Brain microvascular endothelial cell (primary cell): Measurements from ENCODE around the gene ZNF554.

Source experiments
- DNase-seq: peaks from one replicate; pipeline ENCODE4 v3.0.0-alpha.2; 2020
- H3K27ac ChIP-seq: fragments of 250-450 bp; sonication (Bioruptor Pico); 2 replicates; pipeline ENCODE4 v1.5.1; 2020; ENCODE audit warnings: mild to moderate bottlenecking, moderate library complexity
- H3K27me3 ChIP-seq: fragments of 250-450 bp; sonication (Bioruptor Pico); replicated peaks from 2 replicates; pipeline ENCODE4 v1.5.1; 2020; ENCODE audit warnings: mild to moderate bottlenecking
- H3K36me3 ChIP-seq: fragments of 250-450 bp; sonication (Bioruptor Pico); replicated peaks from 2 replicates; pipeline ENCODE4 v1.5.1; 2020; ENCODE audit warnings: mild to moderate bottlenecking
- H3K4me3 ChIP-seq: 2 replicates; pipeline ENCODE4 v1.5.1; 2011; ENCODE audit warnings: low read depth, mild to moderate bottlenecking, control low read depth, low read length, moderate library complexity
- CTCF ChIP-seq: IDR thresholded peaks from 2 replicates; pipeline ENCODE4 v1.5.1; 2011; ENCODE audit warnings: low read depth, mild to moderate bottlenecking, moderate library complexity, low read length, control low read depth, inconsistent platforms; ENCODE audit errors: missing control alignments
- in situ Hi-C: cut with HindIII; loops from 2 replicates; pipeline ENCODE4 v1.10.0; 2017; ENCODE audit warnings: low sequenced_read_pairs, low pct_ligation_motif_present

ZNF554 gene

GRCh38 chr19:2850256-2850925, 30.7 kb downstream of the ZNF554 start:
- H3K36me3 ChIP-seq: peaks cover 38% of the 10 kb centered on the region
- H3K4me3 ChIP-seq: no peak overlapping the region
- in situ Hi-C loops: no loop called here
- no peaks in the 10 kb centered on the region for H3K27me3 ChIP-seq
- no peak for DNase-seq
- H3K27ac ChIP-seq: no peak overlapping the region
- no peak for TF ChIP-seq CTCF

GRCh38 chr19:2852598-2852997, 32.9 kb downstream of the ZNF554 start:
- in situ Hi-C loops: no loop called here
- Histone ChIP-seq H3K27me3 (no peaks in the 10 kb centered on the region), H3K36me3 (peaks cover 39% of the 10 kb centered on the region), H3K4me3 (no peak overlapping the region), H3K27ac (no peak overlapping the region)
- no peak for TF ChIP-seq CTCF
- no peak for DNase-seq

GRCh38 chr19:2853015-2853606, 33.4 kb downstream of the ZNF554 start:
- no peak for DNase-seq
- no peak overlapping the region for H3K4me3 ChIP-seq
- H3K36me3 ChIP-seq: peaks cover 39% of the 10 kb centered on the region
- TF ChIP-seq CTCF: no peak
- H3K27me3 ChIP-seq: no peaks in the 10 kb centered on the region
- H3K27ac ChIP-seq: no peak overlapping the region
- in situ Hi-C loops: no loop called here

- DNase-seq: no peak
- Histone ChIP-seq H3K27ac (no peak overlapping the region), H3K36me3 (peaks cover 39% of the 10 kb centered on the region), H3K27me3 (no peaks in the 10 kb centered on the region), H3K4me3 (no peak overlapping the region)
- in situ Hi-C loops: no loop called here
- TF ChIP-seq CTCF: no peak
Measured at GRCh38 chr19:2854849-2855248, 35.2 kb downstream of the ZNF554 start.

- Histone ChIP-seq H3K4me3 (no peak overlapping the region), H3K36me3 (peaks cover 30% of the 10 kb centered on the region), H3K27ac (no peak overlapping the region), H3K27me3 (no peaks in the 10 kb centered on the region)
- in situ Hi-C loops: no loop called here
- TF ChIP-seq CTCF: no peak
- no peak for DNase-seq
Measured at GRCh38 chr19:2856457-2857050, 36.9 kb downstream of the ZNF554 start.
